HG03045 (cell line): ENCODE data around the gene IQGAP3.

ENCODE experiments used
- ATAC-seq: cut with Tn5 transposase; IDR thresholded peaks from one replicate; pipeline ENCODE4 v1.9.1; 2021; ENCODE audit warnings: mild to moderate bottlenecking, moderate library complexity; ENCODE audit not compliant: unreplicated experiment

IQGAP3 gene

GRCh38 chr1:156499194-156499841 lies 73.0 kb downstream of the IQGAP3 start:
- no peak for ATAC-seq

GRCh38 chr1:156498432-156499193 lies 73.8 kb downstream of the IQGAP3 start:
- no peak for ATAC-seq

- ATAC-seq: no peak
These were observed 74.5 kb downstream of the IQGAP3 start for GRCh38 chr1:156497743-156498431.

- ATAC-seq: no peak
These were observed 75.2 kb downstream of the IQGAP3 start for GRCh38 chr1:156497078-156497742.

GRCh38 chr1:156496211-156496761 lies 76.1 kb downstream of the IQGAP3 start:
- no peak for ATAC-seq

GRCh38 chr1:156495401-156496140 lies 76.8 kb downstream of the IQGAP3 start:
- ATAC-seq: no peak

GRCh38 chr1:156494309-156494895 lies 78.0 kb downstream of the IQGAP3 start:
- ATAC-seq: no peak

- no peak for ATAC-seq
These were observed 78.6 kb downstream of the IQGAP3 start for GRCh38 chr1:156493742-156494141.

GRCh38 chr1:156493154-156493631 lies 79.2 kb downstream of the IQGAP3 start:
- ATAC-seq: no peak

GRCh38 chr1:156492591-156493080 lies 79.7 kb downstream of the IQGAP3 start:
- no peak for ATAC-seq

- ATAC-seq: no peak
These were observed 80.3 kb downstream of the IQGAP3 start for GRCh38 chr1:156492013-156492590.

- ATAC-seq: no peak
These were observed 81.0 kb downstream of the IQGAP3 start for GRCh38 chr1:156491151-156491949.

GRCh38 chr1:156490401-156491032 lies 81.8 kb downstream of the IQGAP3 start:
- ATAC-seq: no peak

GRCh38 chr1:156489935-156490293 lies 82.5 kb downstream of the IQGAP3 start:
- ATAC-seq: no peak

GRCh38 chr1:156489166-156489934 lies 83.0 kb downstream of the IQGAP3 start:
- peak; percentile 28 for ATAC-seq

- ATAC-seq: peak; percentile 54
These were observed 83.7 kb downstream of the IQGAP3 start for GRCh38 chr1:156488566-156489165.

GRCh38 chr1:156487862-156488261 lies 84.5 kb downstream of the IQGAP3 start:
- peak; percentile 30 for ATAC-seq
